Trophoblast cell (in vitro differentiated cells and primary cell): Measurements from ENCODE around the gene RNH1.

Experiments used
- DNase-seq, 2 donors: peaks; one replicate each; pipeline ENCODE4 v3.0.0-alpha.2; 2016
- H2AFZ ChIP-seq: 2 replicates; pipeline ENCODE4 v1.6.1; 2013; ENCODE audit warnings: low read length, moderate library complexity, mild to moderate bottlenecking; ENCODE audit not compliant: insufficient read depth, poor library complexity
- H2AK5ac ChIP-seq: 2 replicates; pipeline ENCODE4 v1.6.1; 2013; ENCODE audit warnings: mild to moderate bottlenecking, low read length
- H2BK120ac ChIP-seq: 2 replicates; pipeline ENCODE4 v1.6.1; 2013; ENCODE audit warnings: low read length, mild to moderate bottlenecking, moderate library complexity; ENCODE audit not compliant: insufficient read depth, poor library complexity
- H2BK12ac ChIP-seq: 2 replicates; pipeline ENCODE4 v1.6.1; 2013; ENCODE audit warnings: mild to moderate bottlenecking, low read length, moderate library complexity
- H2BK5ac ChIP-seq: 2 replicates; pipeline ENCODE4 v1.6.1; 2013; ENCODE audit warnings: low read length, low read depth, moderate library complexity, mild to moderate bottlenecking; ENCODE audit not compliant: poor library complexity
- H3K14ac ChIP-seq: 2 replicates; pipeline ENCODE4 v1.6.1; 2013; ENCODE audit warnings: mild to moderate bottlenecking, low read length
- H3K18ac ChIP-seq: 2 replicates; pipeline ENCODE4 v1.6.1; 2013; ENCODE audit warnings: mild to moderate bottlenecking, low read length
- H3K23ac ChIP-seq: 2 replicates; pipeline ENCODE4 v1.6.1; 2013; ENCODE audit warnings: low read length
- H3K27ac ChIP-seq: 2 replicates; pipeline ENCODE4 v1.5.1; 2013; ENCODE audit warnings: low read depth, mild to moderate bottlenecking, inconsistent platforms, low read length, moderate library complexity
- H3K27me3 ChIP-seq: 2 replicates; pipeline ENCODE4 v1.6.1; 2013; ENCODE audit warnings: inconsistent platforms, mild to moderate bottlenecking, low read length, moderate library complexity; ENCODE audit not compliant: insufficient read depth
- H3K36me3 ChIP-seq, 2 experiments: 1 replicate in 1 of 2; 2 replicates in 1 of 2; pipeline ENCODE4 v1.6.1; 2013; ENCODE audit warnings: low read length in 2 of 2, mild to moderate bottlenecking in 2 of 2, moderate library complexity in 1 of 2; ENCODE audit not compliant: insufficient read depth in 2 of 2, control insufficient read depth in 1 of 2
- H3K4ac ChIP-seq: 2 replicates; pipeline ENCODE4 v1.6.1; 2013; ENCODE audit warnings: low read depth, mild to moderate bottlenecking, low read length, moderate library complexity
- H3K4me1 ChIP-seq, 2 experiments: 1 replicate in 1 of 2; 2 replicates in 1 of 2; pipeline ENCODE4 v1.6.1; 2013; ENCODE audit warnings: low read length in 2 of 2, mild to moderate bottlenecking in 2 of 2, moderate library complexity in 1 of 2; ENCODE audit not compliant: insufficient read depth in 2 of 2, control insufficient read depth in 1 of 2
- H3K4me2 ChIP-seq: 2 replicates; pipeline ENCODE4 v1.6.1; 2013; ENCODE audit warnings: inconsistent platforms, mild to moderate bottlenecking, low read length, moderate library complexity
- H3K4me3 ChIP-seq: 2 replicates; pipeline ENCODE4 v1.5.1; 2013; ENCODE audit warnings: mild to moderate bottlenecking, low read depth, low read length, inconsistent platforms
- H3K79me1 ChIP-seq: one replicate; pipeline ENCODE4 v1.6.1; 2013; ENCODE audit warnings: low read length
- H3K79me2 ChIP-seq: 2 replicates; pipeline ENCODE4 v1.6.1; 2013; ENCODE audit warnings: low read length, mild to moderate bottlenecking; ENCODE audit not compliant: control insufficient read depth, insufficient read depth, poor library complexity
- H3K9ac ChIP-seq: 2 replicates; pipeline ENCODE4 v1.6.1; 2013; ENCODE audit warnings: mild to moderate bottlenecking, low read length
- H3K9me3 ChIP-seq: 2 replicates; pipeline ENCODE4 v1.6.1; 2013; ENCODE audit warnings: low read depth, mild to moderate bottlenecking, control low read depth, inconsistent platforms, low read length; ENCODE audit not compliant: insufficient read depth
- H4K12ac ChIP-seq: 2 replicates; pipeline ENCODE4 v1.6.1; 2013; ENCODE audit warnings: low read depth, mild to moderate bottlenecking, low read length, moderate library complexity
- H4K8ac ChIP-seq: 2 replicates; pipeline ENCODE4 v1.6.1; 2013; ENCODE audit warnings: low read depth, mild to moderate bottlenecking, low read length, moderate library complexity
- H4K91ac ChIP-seq: one replicate; pipeline ENCODE4 v1.6.1; 2013; ENCODE audit warnings: low read depth, mild to moderate bottlenecking, low read length, moderate library complexity
- WGBS: extraction: QIAGEN DNeasy Blood & Tissue Kit; methylation state at CpG from one replicate; pipeline ENCODE4 v1.1.7; 2013; ENCODE audit warnings: missing lambda C conversion rate; ENCODE audit not compliant: insufficient read length, insufficient coverage; ENCODE audit errors: extremely low coverage; 5-methylcytosine and 5-hydroxymethylcytosine counted together

Gene RNH1

DNA sequence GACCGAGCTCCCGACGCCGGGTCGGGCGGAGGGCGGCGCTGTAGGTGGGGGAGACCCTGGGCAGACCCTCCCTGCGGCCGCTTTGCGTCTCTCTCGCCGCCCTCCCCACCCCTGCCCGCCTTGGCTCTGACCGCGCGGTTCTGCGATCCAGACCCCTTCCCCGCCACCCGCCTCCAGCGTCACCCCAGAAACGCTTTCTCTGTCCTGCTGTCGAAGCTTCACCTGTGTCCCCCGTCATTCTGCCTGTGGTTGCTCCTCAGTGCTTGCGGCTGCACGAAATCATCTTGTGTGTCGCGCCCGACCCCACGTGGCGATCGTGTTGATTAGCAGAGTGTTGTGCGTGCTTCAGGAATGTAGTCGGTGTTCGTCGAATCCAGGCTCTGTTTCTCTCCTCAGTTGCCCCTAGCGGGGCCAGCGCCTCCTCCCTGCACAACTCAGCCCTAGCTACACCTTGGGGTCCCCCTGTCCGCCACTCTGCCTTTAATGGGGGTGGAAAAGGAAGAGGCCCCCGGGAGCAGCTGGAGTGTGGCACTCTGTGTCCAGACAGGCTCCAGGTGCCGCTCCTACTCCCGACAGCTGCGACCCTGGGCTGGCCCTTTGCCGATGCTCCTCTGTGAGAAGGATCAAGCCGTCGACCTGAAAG is 56.1 kb downstream of the RNH1 start:
- Histone ChIP-seq H3K23ac (no peak overlapping the region), H3K27me3 (no peaks in the 10 kb centered on the region), H3K79me2 (peaks cover 18% of the 10 kb centered on the region), H3K4me3 (peak overlapping the region; percentile 93), H2AK5ac (no peak overlapping the region), H2BK5ac (peak overlapping the region; percentile 62), H3K4ac (peak overlapping the region; percentile 70), H3K79me1 (peaks cover 18% of the 10 kb centered on the region), H2BK12ac (no peak overlapping the region), H3K9ac (peak overlapping the region; percentile 88), H3K9me3 (peaks cover 3% of the 10 kb centered on the region), H4K12ac (peak overlapping the region; percentile 82), H3K27ac (no peak overlapping the region), H3K14ac (peak overlapping the region; percentile 75), H3K4me1 (peaks cover 21 to 25% of the 10 kb centered on the region in 2 experiments), H3K18ac (peak overlapping the region; percentile 71), H4K91ac (peak overlapping the region; percentile 88), H2BK120ac (peak overlapping the region; percentile 80), H3K36me3 (peaks cover 19 to 28% of the 10 kb centered on the region in 2 experiments), H4K8ac (peak overlapping the region; percentile 78), H3K4me2 (peak overlapping the region; percentile 87), H2AFZ (peak overlapping the region; percentile 73)
- no CpG with 5 or more reads among the region's 46 CpGs for WGBS
- peak in 1 of 2 donors; percentile 57 for DNase-seq

DNA sequence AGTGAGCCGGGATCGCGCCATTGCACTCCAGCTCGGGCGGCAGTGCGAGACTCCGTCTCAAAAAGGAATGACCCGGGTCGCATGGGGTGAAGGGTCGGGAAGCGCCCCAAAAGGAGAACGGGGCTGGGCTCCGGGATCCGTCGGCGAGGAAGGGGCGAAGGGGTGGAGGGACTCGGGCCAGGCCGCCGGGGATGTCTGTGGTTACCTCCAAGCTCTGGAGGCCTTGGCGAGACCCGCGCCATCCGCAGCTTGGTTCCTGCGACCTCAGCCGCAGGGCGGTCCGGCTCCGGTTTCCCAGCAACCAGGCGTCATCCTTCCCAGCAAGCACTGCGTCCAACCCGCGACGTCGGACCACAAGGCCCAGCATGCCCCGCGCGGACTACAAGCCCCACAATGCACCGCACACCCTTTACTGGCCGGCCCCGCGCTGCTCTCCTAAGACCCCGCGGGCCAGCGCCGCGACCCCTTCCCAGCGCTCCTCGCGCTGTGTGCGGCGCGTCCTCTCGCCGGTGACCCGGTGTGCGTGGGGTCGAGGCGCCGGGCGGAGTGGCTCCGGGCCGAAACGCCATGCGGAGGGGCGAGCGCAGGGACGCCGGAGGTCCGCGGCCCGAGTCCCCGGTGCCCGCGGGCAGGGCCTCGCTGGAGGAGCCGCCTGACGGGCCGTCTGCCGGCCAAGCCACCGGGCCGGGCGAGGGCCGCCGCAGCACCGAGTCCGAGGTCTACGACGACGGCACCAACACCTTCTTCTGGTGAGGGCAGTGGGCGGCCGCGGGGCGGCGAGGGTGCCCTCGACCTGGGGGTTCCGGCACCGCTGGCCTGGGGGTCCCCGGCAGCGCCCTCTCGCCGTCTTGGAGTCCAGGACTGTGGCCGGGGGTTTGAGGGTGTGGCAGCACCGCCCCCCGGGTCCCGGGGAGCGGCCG is 56.9 kb downstream of the RNH1 start, which contains the start of gene PTDSS2:
Gene PTDSS2, plus strand, starts transcription at position 391 of the 920 bp plus-strand sequence. Its CDS starts 177 bp downstream, at position 568.
- Histone ChIP-seq H3K27ac (peak within 1 kb of the TSS; percentile 45), H2BK120ac (peak within 1 kb of the TSS; percentile 80), H3K18ac (peak within 1 kb of the TSS; percentile 89), H3K9ac (peak within 1 kb of the TSS; percentile 88), H2AFZ (peak within 1 kb of the TSS; percentile 92), H3K4me1 (peaks cover 21 to 26% of the 10 kb centered on the region in 2 experiments), H2BK12ac (peak within 1 kb of the TSS; percentile 26), H2BK5ac (peak within 1 kb of the TSS; percentile 78), H3K9me3 (peaks cover 3% of the 10 kb centered on the region), H3K14ac (peak within 1 kb of the TSS; percentile 81), H3K79me1 (peaks cover 18% of the 10 kb centered on the region), H3K79me2 (peaks cover 15% of the 10 kb centered on the region), H3K23ac (no peak within 1 kb of the TSS), H3K27me3 (no peaks in the 10 kb centered on the region), H2AK5ac (peak within 1 kb of the TSS; percentile 69), H3K4ac (peak within 1 kb of the TSS; percentile 70), H4K91ac (peak within 1 kb of the TSS; percentile 88), H4K8ac (peak within 1 kb of the TSS; percentile 96), H4K12ac (peak within 1 kb of the TSS; percentile 83), H3K4me2 (peak within 1 kb of the TSS; percentile 87), H3K36me3 (peaks cover 19 to 26% of the 10 kb centered on the region in 2 experiments), H3K4me3 (peak within 1 kb of the TSS; percentile 93)
- peak; percentile 96 for DNase-seq
- no CpG with 5 or more reads among the region's 108 CpGs for WGBS

DNA sequence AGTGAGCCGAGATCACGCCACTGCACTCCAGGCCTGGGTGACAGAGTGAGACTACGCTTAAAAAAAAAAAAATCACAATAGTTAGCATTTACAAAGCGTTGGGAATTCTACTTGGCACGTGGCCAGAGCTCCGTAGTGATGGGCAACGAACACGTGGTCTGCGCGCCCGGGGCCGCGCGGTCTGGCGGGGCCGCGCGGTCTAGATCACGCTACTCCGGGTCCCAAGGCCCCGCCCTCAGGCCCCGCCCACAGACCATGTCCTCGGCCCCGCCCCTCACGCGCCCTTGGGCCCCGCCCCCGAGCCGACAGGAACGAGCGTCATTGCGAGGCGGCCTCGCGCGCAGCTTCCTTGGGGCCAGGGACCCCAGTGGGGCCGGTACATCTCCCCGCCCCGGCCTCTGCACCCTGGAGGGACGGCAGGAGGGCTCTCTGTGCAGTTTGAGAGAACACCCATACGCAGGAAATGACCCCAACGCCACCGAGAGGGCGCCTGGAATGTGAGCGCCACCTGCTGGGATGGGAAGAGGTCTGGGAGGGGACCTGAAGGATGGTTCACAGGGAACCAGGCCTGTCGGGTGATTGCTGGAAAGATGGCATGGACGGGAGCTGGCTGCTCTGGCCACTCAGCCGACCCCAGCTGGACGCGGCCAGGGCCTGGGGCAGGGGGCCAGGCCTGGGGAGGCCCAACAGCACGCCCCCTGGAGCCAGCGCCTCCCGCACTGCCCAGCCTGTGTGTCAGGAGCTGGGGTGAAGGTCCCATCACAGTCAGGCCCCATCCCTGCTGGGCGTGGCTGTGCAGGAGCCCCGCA is 58.9 kb downstream of the RNH1 start:
- Histone ChIP-seq H3K79me1 (peaks cover 18% of the 10 kb centered on the region), H3K79me2 (peaks cover 15% of the 10 kb centered on the region), H2BK12ac (peak overlapping the region; percentile 10), H3K36me3 (peaks cover 8 to 10% of the 10 kb centered on the region in 2 experiments), H2AK5ac (peak overlapping the region; percentile 82), H2BK5ac (no peak overlapping the region), H2BK120ac (no peak overlapping the region), H3K14ac (peak overlapping the region; percentile 81), H3K4me3 (peak overlapping the region; percentile 81), H3K4ac (no peak overlapping the region), H4K8ac (peak overlapping the region; percentile 82), H3K9me3 (no peaks in the 10 kb centered on the region), H3K27me3 (no peaks in the 10 kb centered on the region), H3K23ac (no peak overlapping the region), H3K9ac (peak overlapping the region; percentile 36), H3K18ac (peak overlapping the region; percentile 81), H4K12ac (peak overlapping the region; percentile 22), H3K4me2 (peak overlapping the region; percentile 73), H2AFZ (peak overlapping the region; percentile 20), H3K4me1 (peaks cover 21 to 29% of the 10 kb centered on the region in 2 experiments), H4K91ac (peak overlapping the region; percentile 71), H3K27ac (peak overlapping the region; percentile 88)
- DNase-seq = peak; percentile 77 to 88
- no CpG with 5 or more reads among the region's 55 CpGs for WGBS

DNA sequence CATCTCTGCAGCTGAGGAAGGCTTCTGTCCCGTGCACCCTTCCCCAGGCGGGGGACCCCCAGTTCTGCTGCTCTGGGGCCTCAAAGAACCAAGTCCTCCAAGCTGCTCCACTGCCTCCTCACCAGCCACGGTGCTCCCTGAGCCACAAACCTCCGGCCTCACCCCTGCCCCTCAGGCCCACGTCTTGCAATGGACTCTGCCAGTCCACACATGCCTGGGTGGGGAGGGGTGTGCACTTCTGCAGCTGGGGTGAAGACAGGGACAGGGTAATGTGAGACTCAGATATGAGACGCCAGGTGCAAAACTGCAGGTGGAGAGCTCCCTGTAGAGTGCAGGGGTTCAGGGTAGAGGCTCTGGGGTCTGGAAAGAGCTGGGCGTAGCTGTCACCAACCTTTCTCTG is 60.2 kb downstream of the RNH1 start:
- Histone ChIP-seq H2AFZ (no peak overlapping the region), H3K79me2 (peaks cover 15% of the 10 kb centered on the region), H3K23ac (no peak overlapping the region), H3K4ac (no peak overlapping the region), H3K36me3 (peaks cover 0 to 3% of the 10 kb centered on the region in 2 experiments), H3K4me2 (no peak overlapping the region), H2AK5ac (peak overlapping the region; percentile 28), H3K9me3 (no peaks in the 10 kb centered on the region), H4K12ac (no peak overlapping the region), H3K9ac (no peak overlapping the region), H4K91ac (no peak overlapping the region), H3K4me1 (peaks cover 23 to 31% of the 10 kb centered on the region in 2 experiments), H2BK12ac (peak overlapping the region; percentile 25), H4K8ac (no peak overlapping the region), H3K14ac (peak overlapping the region; percentile 27), H3K4me3 (peak overlapping the region; percentile 32), H3K18ac (peak overlapping the region; percentile 25), H3K79me1 (peaks cover 18% of the 10 kb centered on the region), H2BK5ac (no peak overlapping the region), H2BK120ac (no peak overlapping the region), H3K27ac (no peak overlapping the region), H3K27me3 (no peaks in the 10 kb centered on the region)
- WGBS = no CpG with 5 or more reads among the region's 7 CpGs
- no peak for DNase-seq
